Epithelial cell of proximal tubule (primary cell): ENCODE results near the gene CRYM. TPM values are rescaled to one million over a fixed set of nuclear protein-coding genes. Genes with fewer than 3 reads are reported as not detected.
"Not testable (repeated sequence)": the region's sequence is repeated elsewhere in the genome, so short reads cannot be mapped to it uniquely, and the experiment has no call there.

Source experiments
- DNase-seq: peaks from one replicate; pipeline ENCODE4 v3.0.0-alpha.2; 2011; ENCODE audit warnings: low read depth
- H3K4me3 ChIP-seq: 2 replicates; pipeline ENCODE4 v1.5.1; 2011; ENCODE audit warnings: low read depth, mild to moderate bottlenecking, low read length
- total RNA-seq: library from RNA; depleted of rRNA; stranded (reverse); fragments of >200 nt; gene quantifications from 2 replicates; pipeline ENCODE4 v1.2.3, GENCODE V29; 2015
- TF ChIP-seq, protein P1 (sequence below): conservative IDR thresholded peaks from 2 replicates; pipeline ENCODE4 v1.5.1; 2012; ENCODE audit warnings: low read depth, mild to moderate bottlenecking, low read length

Gene CRYM
- total RNA-seq, 1 donor from 2014 or later = 17.0 TPM

DNA sequence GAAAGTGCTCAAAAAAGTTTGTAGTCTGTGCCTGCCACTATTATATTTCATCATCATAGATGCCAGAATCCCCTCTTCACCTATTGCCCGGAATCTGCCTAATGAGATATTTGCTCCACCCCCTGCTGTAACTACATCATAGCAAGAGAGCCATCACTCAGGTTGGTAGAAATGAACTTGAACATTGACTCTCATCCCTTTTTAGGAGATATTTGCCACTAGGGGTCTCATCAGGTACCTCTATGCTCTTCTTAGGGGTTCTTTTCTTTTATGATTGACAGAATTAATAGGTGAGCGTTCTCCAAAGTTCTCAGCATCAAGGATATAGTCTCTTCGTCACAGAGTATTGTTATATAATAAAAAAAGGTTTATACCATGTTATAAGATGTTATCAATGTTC lies 24.6 kb downstream of the CRYM start:
- DNase-seq = no peak
- TF ChIP-seq, protein P1, sequence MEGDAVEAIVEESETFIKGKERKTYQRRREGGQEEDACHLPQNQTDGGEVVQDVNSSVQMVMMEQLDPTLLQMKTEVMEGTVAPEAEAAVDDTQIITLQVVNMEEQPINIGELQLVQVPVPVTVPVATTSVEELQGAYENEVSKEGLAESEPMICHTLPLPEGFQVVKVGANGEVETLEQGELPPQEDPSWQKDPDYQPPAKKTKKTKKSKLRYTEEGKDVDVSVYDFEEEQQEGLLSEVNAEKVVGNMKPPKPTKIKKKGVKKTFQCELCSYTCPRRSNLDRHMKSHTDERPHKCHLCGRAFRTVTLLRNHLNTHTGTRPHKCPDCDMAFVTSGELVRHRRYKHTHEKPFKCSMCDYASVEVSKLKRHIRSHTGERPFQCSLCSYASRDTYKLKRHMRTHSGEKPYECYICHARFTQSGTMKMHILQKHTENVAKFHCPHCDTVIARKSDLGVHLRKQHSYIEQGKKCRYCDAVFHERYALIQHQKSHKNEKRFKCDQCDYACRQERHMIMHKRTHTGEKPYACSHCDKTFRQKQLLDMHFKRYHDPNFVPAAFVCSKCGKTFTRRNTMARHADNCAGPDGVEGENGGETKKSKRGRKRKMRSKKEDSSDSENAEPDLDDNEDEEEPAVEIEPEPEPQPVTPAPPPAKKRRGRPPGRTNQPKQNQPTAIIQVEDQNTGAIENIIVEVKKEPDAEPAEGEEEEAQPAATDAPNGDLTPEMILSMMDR = no peak

DNA sequence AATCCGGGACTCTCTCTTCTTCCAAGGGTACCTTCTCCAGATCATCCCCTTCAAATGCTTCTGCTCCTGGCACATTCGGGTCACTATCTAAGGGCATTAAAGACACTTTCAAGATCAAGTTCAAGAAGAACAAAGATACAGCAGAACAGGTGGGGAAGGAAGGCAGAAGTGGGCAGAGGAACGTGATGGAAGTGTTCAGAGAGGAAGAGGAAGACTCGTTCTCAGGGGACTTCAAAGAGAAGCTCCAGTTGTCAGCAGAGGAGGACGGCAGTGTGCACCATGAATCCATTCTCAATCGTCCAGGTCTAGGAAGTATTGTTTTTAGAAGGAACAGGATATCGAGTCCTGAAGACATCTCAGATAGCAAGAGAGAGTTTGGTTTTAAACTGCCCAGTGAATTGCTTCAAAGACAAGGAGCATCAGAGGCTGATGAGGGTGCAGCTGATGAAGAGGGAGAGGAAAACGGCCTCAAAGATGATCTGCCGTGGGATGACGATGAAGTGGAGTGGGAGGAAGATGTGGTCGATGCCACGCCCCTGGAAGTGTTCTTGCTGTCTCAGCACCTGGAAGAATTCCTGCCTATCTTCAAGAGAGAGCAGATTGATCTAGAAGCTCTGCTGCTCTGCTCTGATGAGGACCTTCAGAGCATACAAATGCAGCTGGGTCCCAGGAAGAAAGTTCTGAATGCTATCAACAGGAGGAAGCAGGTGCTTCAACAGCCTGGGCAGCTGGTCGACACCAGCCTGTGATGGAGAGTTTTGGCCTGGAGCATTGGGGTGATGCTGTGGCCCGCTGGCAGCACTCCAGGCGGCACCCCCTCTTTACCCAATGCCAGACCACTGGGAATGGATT lies 27.8 kb downstream of the CRYM start:
- TF ChIP-seq, protein P1 = no peak
- no peak for DNase-seq
- H3K4me3 ChIP-seq = no peak overlapping the region

More for the DNA sequence above, 24.6 kb downstream of the CRYM start:
- no peak overlapping the region for H3K4me3 ChIP-seq

- not testable (repeated sequence) for DNase-seq, H3K4me3 ChIP-seq
Observed at GRCh38 chr16:21248179-21248578, 29.9 kb downstream of the CRYM start.

DNA sequence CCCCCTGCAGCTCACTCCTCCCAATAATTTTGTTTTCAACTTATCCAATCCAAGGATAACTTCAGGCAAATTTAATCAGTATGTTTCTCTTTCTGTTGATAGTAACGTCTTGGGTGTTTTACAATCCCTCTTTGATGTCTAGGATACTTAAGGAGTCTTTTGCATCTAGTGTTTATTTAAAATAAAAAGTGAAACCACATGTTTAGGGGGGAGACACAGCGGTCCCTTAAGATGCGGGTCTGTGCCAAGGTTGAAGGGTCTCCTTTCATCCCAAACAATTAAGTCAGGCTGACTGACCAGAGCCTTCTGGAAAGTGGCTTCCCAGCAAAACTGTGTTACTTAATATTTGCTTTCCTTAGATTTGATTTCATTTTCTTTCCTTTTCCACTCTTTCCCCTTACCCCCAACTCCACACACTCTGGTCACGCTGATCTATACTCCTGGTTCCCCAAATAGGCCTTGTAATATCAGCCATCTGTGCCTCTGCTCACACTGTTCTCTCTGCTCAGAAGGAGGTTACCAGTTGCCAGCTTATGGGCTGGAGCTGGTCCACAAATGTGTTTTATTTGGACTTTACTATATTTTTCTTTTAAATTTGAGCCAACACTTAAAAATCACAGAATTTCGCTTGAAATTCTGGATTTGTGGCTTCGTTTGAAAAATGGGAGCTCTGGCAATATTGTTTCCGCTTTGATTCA lies 33.4 kb downstream of the CRYM start:
- TF ChIP-seq, protein P1 = no peak
- no peak for DNase-seq
- H3K4me3 ChIP-seq = no peak overlapping the region

DNA sequence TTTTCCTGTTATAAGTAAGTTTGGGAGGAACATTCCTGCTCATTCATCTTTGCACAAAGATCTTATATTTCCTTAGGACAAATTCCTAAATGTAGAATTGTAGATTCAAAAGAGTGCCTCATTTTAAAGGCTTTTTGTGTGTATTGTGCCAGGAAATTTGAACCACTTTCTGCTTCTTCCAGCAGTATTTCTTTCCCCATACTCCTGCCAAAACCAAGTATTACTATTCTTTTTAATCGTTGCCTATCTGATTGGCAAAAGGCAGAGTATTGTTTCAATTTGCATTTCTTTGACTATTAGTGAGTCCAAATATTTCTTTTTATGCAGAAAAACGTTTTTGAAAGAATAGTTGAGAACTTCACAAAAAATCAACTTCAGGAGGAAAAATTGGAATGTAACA lies 35.3 kb downstream of the CRYM start:
- no peak overlapping the region for H3K4me3 ChIP-seq

DNA sequence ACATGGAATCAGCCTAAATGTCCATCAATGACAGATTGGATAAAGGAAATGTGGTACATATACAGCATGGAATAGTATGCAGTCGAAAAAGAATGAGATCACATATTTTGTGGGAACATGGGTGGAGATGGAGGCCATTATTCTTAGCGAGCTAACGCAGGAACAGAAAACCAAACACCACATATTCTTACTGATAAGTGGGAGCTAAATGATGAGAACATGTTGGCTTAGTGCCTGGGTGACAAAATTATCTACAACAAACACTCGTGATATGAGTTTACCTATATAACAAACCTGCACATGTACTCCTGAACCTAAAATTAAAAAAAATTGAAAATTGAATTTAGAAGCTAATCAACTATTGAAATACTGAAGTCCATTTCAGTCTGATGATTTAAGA lies 38.4 kb downstream of the CRYM start:
- DNase-seq = no peak
- TF ChIP-seq, protein P1 = no peak
- no peak overlapping the region for H3K4me3 ChIP-seq

More for the DNA sequence above, 35.3 kb downstream of the CRYM start:
- DNase-seq = no peak
- TF ChIP-seq, protein P1 = no peak

- no peak for DNase-seq
- H3K4me3 ChIP-seq = no peak overlapping the region
- TF ChIP-seq, protein P1 = no peak
Observed at GRCh38 chr16:21236831-21237230, 41.3 kb downstream of the CRYM start.
